Embryonic facial prominence (tissue), 1 donor: ENCODE results near the gene C11orf42.

Experiments used
- DNase-seq: peaks from one replicate; pipeline ENCODE4 v3.0.0-alpha.2; 2016; ENCODE audit errors: extremely low spot score

Gene C11orf42

DNA sequence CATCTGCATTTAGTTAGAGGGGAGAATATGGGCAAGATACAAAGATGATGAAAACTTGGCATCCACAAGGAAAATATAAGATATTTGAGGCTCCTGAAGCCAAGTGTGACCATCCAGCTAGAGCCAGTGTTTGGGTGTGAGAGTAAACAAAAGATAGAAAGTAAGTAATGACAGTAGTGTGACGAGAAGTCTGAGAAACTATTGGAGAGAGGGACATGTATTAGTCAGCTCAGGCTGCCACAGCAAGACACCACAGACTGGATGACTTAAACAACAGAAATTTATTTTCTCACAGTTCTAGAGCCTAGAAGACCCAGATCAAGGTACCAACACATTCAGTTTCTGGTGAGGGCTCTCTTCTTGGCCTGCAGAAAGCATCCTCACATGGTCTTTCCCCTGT lies 47.8 kb downstream of the C11orf42 start:
- no peak for DNase-seq

GRCh38 chr11:6258141-6258540 lies 52.8 kb downstream of the C11orf42 start:
- no peak for DNase-seq

GRCh38 chr11:6258571-6259081 lies 53.3 kb downstream of the C11orf42 start:
- no peak for DNase-seq

DNA sequence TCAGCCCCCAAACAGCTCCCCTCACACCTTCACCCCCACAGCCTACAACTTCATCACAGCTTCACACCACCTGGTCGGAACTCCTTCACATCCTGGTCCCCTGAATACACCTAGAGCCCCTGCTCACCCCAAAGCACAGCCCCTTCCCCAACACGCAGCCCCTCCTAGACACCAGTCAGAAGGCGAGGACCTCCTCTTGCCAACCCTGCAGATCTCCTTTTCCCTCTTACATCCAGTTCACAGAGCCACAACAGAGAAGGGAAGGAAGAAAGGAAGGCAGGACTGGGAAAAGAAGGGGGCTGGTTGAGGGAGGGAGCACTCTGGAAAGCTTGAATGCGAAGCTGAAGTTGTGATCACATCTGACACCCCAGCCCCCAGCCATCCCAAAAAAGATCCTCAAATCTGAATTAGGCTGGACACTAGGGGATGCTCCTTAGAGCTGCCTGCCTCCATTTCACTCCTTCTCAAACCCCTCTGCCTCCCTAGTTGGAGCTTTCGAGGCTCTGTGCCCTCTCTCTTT lies 54.9 kb downstream of the C11orf42 start:
- DNase-seq: no peak
